Trophoblast cell (in vitro differentiated cells and primary cell): ENCODE data around the gene HMSD.
A peak's percentile ranks its signal among the peaks of the same experiment; 100 is the strongest.

Experiments
- DNase-seq, 2 donors: peaks; one replicate each; pipeline ENCODE4 v3.0.0-alpha.2; 2016
- H2AFZ ChIP-seq: 2 replicates; pipeline ENCODE4 v1.6.1; 2013; ENCODE audit warnings: low read length, moderate library complexity, mild to moderate bottlenecking; ENCODE audit not compliant: insufficient read depth, poor library complexity
- H2AK5ac ChIP-seq: 2 replicates; pipeline ENCODE4 v1.6.1; 2013; ENCODE audit warnings: mild to moderate bottlenecking, low read length
- H2BK120ac ChIP-seq: 2 replicates; pipeline ENCODE4 v1.6.1; 2013; ENCODE audit warnings: low read length, mild to moderate bottlenecking, moderate library complexity; ENCODE audit not compliant: insufficient read depth, poor library complexity
- H2BK12ac ChIP-seq: 2 replicates; pipeline ENCODE4 v1.6.1; 2013; ENCODE audit warnings: mild to moderate bottlenecking, low read length, moderate library complexity
- H2BK5ac ChIP-seq: 2 replicates; pipeline ENCODE4 v1.6.1; 2013; ENCODE audit warnings: low read length, low read depth, moderate library complexity, mild to moderate bottlenecking; ENCODE audit not compliant: poor library complexity
- H3K14ac ChIP-seq: 2 replicates; pipeline ENCODE4 v1.6.1; 2013; ENCODE audit warnings: mild to moderate bottlenecking, low read length
- H3K18ac ChIP-seq: 2 replicates; pipeline ENCODE4 v1.6.1; 2013; ENCODE audit warnings: mild to moderate bottlenecking, low read length
- H3K23ac ChIP-seq: 2 replicates; pipeline ENCODE4 v1.6.1; 2013; ENCODE audit warnings: low read length
- H3K27ac ChIP-seq: 2 replicates; pipeline ENCODE4 v1.5.1; 2013; ENCODE audit warnings: low read depth, mild to moderate bottlenecking, inconsistent platforms, low read length, moderate library complexity
- H3K27me3 ChIP-seq: 2 replicates; pipeline ENCODE4 v1.6.1; 2013; ENCODE audit warnings: inconsistent platforms, mild to moderate bottlenecking, low read length, moderate library complexity; ENCODE audit not compliant: insufficient read depth
- H3K36me3 ChIP-seq, 2 experiments: 1 replicate in 1 of 2; 2 replicates in 1 of 2; pipeline ENCODE4 v1.6.1; 2013; ENCODE audit warnings: low read length in 2 of 2, mild to moderate bottlenecking in 2 of 2, moderate library complexity in 1 of 2; ENCODE audit not compliant: insufficient read depth in 2 of 2, control insufficient read depth in 1 of 2
- H3K4ac ChIP-seq: 2 replicates; pipeline ENCODE4 v1.6.1; 2013; ENCODE audit warnings: low read depth, mild to moderate bottlenecking, low read length, moderate library complexity
- H3K4me1 ChIP-seq, 2 experiments: 1 replicate in 1 of 2; 2 replicates in 1 of 2; pipeline ENCODE4 v1.6.1; 2013; ENCODE audit warnings: low read length in 2 of 2, mild to moderate bottlenecking in 2 of 2, moderate library complexity in 1 of 2; ENCODE audit not compliant: insufficient read depth in 2 of 2, control insufficient read depth in 1 of 2
- H3K4me2 ChIP-seq: 2 replicates; pipeline ENCODE4 v1.6.1; 2013; ENCODE audit warnings: inconsistent platforms, mild to moderate bottlenecking, low read length, moderate library complexity
- H3K4me3 ChIP-seq: 2 replicates; pipeline ENCODE4 v1.5.1; 2013; ENCODE audit warnings: mild to moderate bottlenecking, low read depth, low read length, inconsistent platforms
- H3K79me1 ChIP-seq: one replicate; pipeline ENCODE4 v1.6.1; 2013; ENCODE audit warnings: low read length
- H3K79me2 ChIP-seq: 2 replicates; pipeline ENCODE4 v1.6.1; 2013; ENCODE audit warnings: low read length, mild to moderate bottlenecking; ENCODE audit not compliant: control insufficient read depth, insufficient read depth, poor library complexity
- H3K9ac ChIP-seq: 2 replicates; pipeline ENCODE4 v1.6.1; 2013; ENCODE audit warnings: mild to moderate bottlenecking, low read length
- H3K9me3 ChIP-seq: 2 replicates; pipeline ENCODE4 v1.6.1; 2013; ENCODE audit warnings: low read depth, mild to moderate bottlenecking, control low read depth, inconsistent platforms, low read length; ENCODE audit not compliant: insufficient read depth
- H4K12ac ChIP-seq: 2 replicates; pipeline ENCODE4 v1.6.1; 2013; ENCODE audit warnings: low read depth, mild to moderate bottlenecking, low read length, moderate library complexity
- H4K8ac ChIP-seq: 2 replicates; pipeline ENCODE4 v1.6.1; 2013; ENCODE audit warnings: low read depth, mild to moderate bottlenecking, low read length, moderate library complexity
- H4K91ac ChIP-seq: one replicate; pipeline ENCODE4 v1.6.1; 2013; ENCODE audit warnings: low read depth, mild to moderate bottlenecking, low read length, moderate library complexity
- WGBS: extraction: QIAGEN DNeasy Blood & Tissue Kit; methylation state at CpG from one replicate; pipeline ENCODE4 v1.1.7; 2013; ENCODE audit warnings: missing lambda C conversion rate; ENCODE audit not compliant: insufficient read length, insufficient coverage; ENCODE audit errors: extremely low coverage; 5-methylcytosine and 5-hydroxymethylcytosine counted together

The HMSD gene

GRCh38 chr18:63930773-63931354 is 18.2 kb upstream of the HMSD start:
- no peak overlapping the region for H3K23ac ChIP-seq
- H3K4me3 ChIP-seq, result no peak overlapping the region
- H3K4ac ChIP-seq, result no peak overlapping the region
- DNase-seq, result no peak
- no peaks in the 10 kb centered on the region for H3K4me1 ChIP-seq
- H3K9ac ChIP-seq, result no peak overlapping the region
- H3K18ac ChIP-seq, result no peak overlapping the region
- H3K27ac ChIP-seq, result no peak overlapping the region
- no peak overlapping the region for H3K4me2 ChIP-seq
- H2BK5ac ChIP-seq, result no peak overlapping the region
- H4K91ac ChIP-seq, result no peak overlapping the region
- no peak overlapping the region for H3K14ac ChIP-seq
- no peaks in the 10 kb centered on the region for H3K9me3 ChIP-seq
- H4K12ac ChIP-seq, result no peak overlapping the region
- H3K27me3 ChIP-seq, result no peaks in the 10 kb centered on the region
- no peak overlapping the region for H2BK12ac ChIP-seq
- H2AFZ ChIP-seq, result no peak overlapping the region
- H2BK120ac ChIP-seq, result no peak overlapping the region
- no peak overlapping the region for H4K8ac ChIP-seq
- no peaks in the 10 kb centered on the region for H3K36me3 ChIP-seq
- no CpG with 5 or more reads among the region's 3 CpGs for WGBS
- no peak overlapping the region for H2AK5ac ChIP-seq
- H3K79me2 ChIP-seq, result no peaks in the 10 kb centered on the region
- H3K79me1 ChIP-seq, result no peaks in the 10 kb centered on the region

DNA sequence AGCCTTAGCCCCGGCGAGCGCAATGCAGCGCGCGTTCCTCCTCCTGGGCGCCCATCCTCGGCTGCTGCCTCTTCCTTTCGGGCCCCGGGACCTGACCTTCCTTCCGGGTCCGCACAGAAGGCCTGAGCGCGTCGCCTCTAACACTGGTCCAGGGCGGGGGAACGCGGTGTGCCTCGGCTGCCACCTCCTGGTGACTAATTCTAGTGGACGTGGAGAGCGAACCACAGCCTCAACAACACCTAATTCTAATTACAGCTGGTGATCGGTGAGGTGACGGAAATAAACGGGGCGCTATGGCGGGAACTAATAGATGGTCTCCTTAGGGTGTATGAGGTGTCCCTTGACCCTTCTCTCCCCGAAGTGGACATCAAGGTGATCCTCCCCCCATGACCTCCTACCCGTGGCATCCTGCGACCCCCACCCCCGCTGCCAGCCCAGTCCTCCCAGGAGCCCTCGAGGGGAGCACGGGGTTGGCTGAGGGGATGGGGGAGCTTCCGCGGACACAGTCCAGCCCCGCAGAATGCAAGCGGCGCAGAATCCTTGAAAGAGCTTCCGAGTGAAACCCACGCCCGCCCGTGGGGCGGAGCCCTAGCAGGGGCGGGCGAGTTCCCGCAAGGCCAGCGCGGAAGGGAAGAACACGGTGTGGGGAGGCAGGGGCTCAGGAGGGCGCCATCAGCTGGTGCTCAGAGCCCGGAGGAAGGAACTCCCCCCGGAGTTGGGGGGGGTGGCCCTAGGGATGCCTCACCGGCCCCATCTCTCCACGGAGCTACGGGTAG is 12.8 kb upstream of the HMSD start:
- WGBS, result no CpG with 5 or more reads among the region's 54 CpGs
- H3K4me3 ChIP-seq, result peak overlapping the region; percentile 67
- peak overlapping the region; percentile 72 for H3K4me2 ChIP-seq
- H3K79me1 ChIP-seq, result no peaks in the 10 kb centered on the region
- H3K4me1 ChIP-seq, result no peaks in the 10 kb centered on the region
- no peaks in the 10 kb centered on the region for H3K9me3 ChIP-seq
- H2BK12ac ChIP-seq, result no peak overlapping the region
- peak; percentile 82 to 92 for DNase-seq
- H4K8ac ChIP-seq, result peak overlapping the region; percentile 50
- no peak overlapping the region for H4K12ac ChIP-seq
- no peak overlapping the region for H3K23ac ChIP-seq
- H2AK5ac ChIP-seq, result no peak overlapping the region
- H3K27ac ChIP-seq, result no peak overlapping the region
- no peak overlapping the region for H3K9ac ChIP-seq
- H4K91ac ChIP-seq, result no peak overlapping the region
- H2BK120ac ChIP-seq, result no peak overlapping the region
- no peaks in the 10 kb centered on the region for H3K27me3 ChIP-seq
- H3K4ac ChIP-seq, result no peak overlapping the region
- H3K18ac ChIP-seq, result no peak overlapping the region
- peak overlapping the region; percentile 92 for H2AFZ ChIP-seq
- H3K14ac ChIP-seq, result no peak overlapping the region
- no peaks in the 10 kb centered on the region for H3K36me3 ChIP-seq
- H3K79me2 ChIP-seq, result no peaks in the 10 kb centered on the region
- no peak overlapping the region for H2BK5ac ChIP-seq

- no peak for DNase-seq
- no peak overlapping the region for H3K27ac ChIP-seq
- H3K23ac ChIP-seq, result no peak overlapping the region
- no peak overlapping the region for H3K4ac ChIP-seq
- no peak overlapping the region for H2AK5ac ChIP-seq
- peak overlapping the region; percentile 67 for H3K4me3 ChIP-seq
- no peak overlapping the region for H3K9ac ChIP-seq
- H3K14ac ChIP-seq, result no peak overlapping the region
- H3K4me1 ChIP-seq, result no peaks in the 10 kb centered on the region
- no peaks in the 10 kb centered on the region for H3K9me3 ChIP-seq
- H2BK120ac ChIP-seq, result no peak overlapping the region
- no peaks in the 10 kb centered on the region for H3K79me1 ChIP-seq
- WGBS, result no CpG with 5 or more reads among the region's 19 CpGs
- no peak overlapping the region for H4K8ac ChIP-seq
- no peaks in the 10 kb centered on the region for H3K36me3 ChIP-seq
- no peak overlapping the region for H4K91ac ChIP-seq
- no peak overlapping the region for H4K12ac ChIP-seq
- no peak overlapping the region for H2BK12ac ChIP-seq
- H3K79me2 ChIP-seq, result no peaks in the 10 kb centered on the region
- H3K4me2 ChIP-seq, result peak overlapping the region; percentile 72
- no peak overlapping the region for H3K18ac ChIP-seq
- H3K27me3 ChIP-seq, result no peaks in the 10 kb centered on the region
- H2AFZ ChIP-seq, result no peak overlapping the region
- H2BK5ac ChIP-seq, result no peak overlapping the region
Observed at GRCh38 chr18:63936932-63937393, 12.1 kb upstream of the HMSD start.

- H3K27ac ChIP-seq, result no peak overlapping the region
- H3K14ac ChIP-seq, result no peak overlapping the region
- no peak overlapping the region for H4K12ac ChIP-seq
- no peak overlapping the region for H3K23ac ChIP-seq
- H3K9me3 ChIP-seq, result no peaks in the 10 kb centered on the region
- H3K27me3 ChIP-seq, result no peaks in the 10 kb centered on the region
- H3K36me3 ChIP-seq, result no peaks in the 10 kb centered on the region
- H2BK5ac ChIP-seq, result no peak overlapping the region
- H3K4me1 ChIP-seq, result no peaks in the 10 kb centered on the region
- H3K4ac ChIP-seq, result no peak overlapping the region
- no peak overlapping the region for H4K8ac ChIP-seq
- no peak overlapping the region for H2BK120ac ChIP-seq
- H3K79me1 ChIP-seq, result no peaks in the 10 kb centered on the region
- no peak overlapping the region for H2AK5ac ChIP-seq
- H3K9ac ChIP-seq, result no peak overlapping the region
- H2AFZ ChIP-seq, result no peak overlapping the region
- H3K79me2 ChIP-seq, result no peaks in the 10 kb centered on the region
- H3K4me2 ChIP-seq, result no peak overlapping the region
- no peak overlapping the region for H2BK12ac ChIP-seq
- no peak overlapping the region for H3K18ac ChIP-seq
- no peak overlapping the region for H3K4me3 ChIP-seq
- no peak overlapping the region for H4K91ac ChIP-seq
- no CpG with 5 or more reads among the region's 8 CpGs for WGBS
- DNase-seq, result no peak
Observed at GRCh38 chr18:63940008-63940407, 9.1 kb upstream of the HMSD start.
